GM23248 (cell line): ENCODE measurements around the gene AKAP10. TPM values are rescaled to one million over a fixed set of nuclear protein-coding genes. Genes with fewer than 3 reads are reported as not detected.

Experiments used
- DNase-seq: peaks from one replicate; pipeline ENCODE4 v3.0.0-alpha.2; 2015
- H2AFZ ChIP-seq: fragments of 200-600 bp; sonication (generic); 2 replicates; pipeline ENCODE4 v1.6.1; 2016; ENCODE audit warnings: antibody characterized with exemption
- H3F3A ChIP-seq: fragments of 200-600 bp; sonication (generic); 2 replicates; pipeline ENCODE4 v1.6.1; 2016; ENCODE audit warnings: mild to moderate bottlenecking, antibody characterized with exemption, mixed run types; ENCODE audit not compliant: insufficient read depth
- H3K27ac ChIP-seq: fragments of 200-600 bp; sonication (generic); 2 replicates; pipeline ENCODE4 v1.5.1; 2016; ENCODE audit warnings: mild to moderate bottlenecking
- H3K27me3 ChIP-seq: fragments of 200-600 bp; sonication (generic); replicated peaks from 2 replicates; pipeline ENCODE4 v1.6.1; 2016; ENCODE audit warnings: mild to moderate bottlenecking; ENCODE audit not compliant: insufficient read depth
- H3K36me3 ChIP-seq: fragments of 200-600 bp; sonication (generic); 2 replicates; pipeline ENCODE4 v1.6.1; 2016; ENCODE audit warnings: low read depth, mild to moderate bottlenecking
- H3K4me1 ChIP-seq: fragments of 200-600 bp; sonication (generic); 2 replicates; pipeline ENCODE4 v1.6.1; 2016; ENCODE audit warnings: mild to moderate bottlenecking; ENCODE audit not compliant: insufficient read depth
- H3K4me2 ChIP-seq: fragments of 200-600 bp; sonication (generic); one replicate; pipeline ENCODE4 v1.6.1; 2016; ENCODE audit warnings: mild to moderate bottlenecking; ENCODE audit not compliant: unreplicated experiment
- H3K4me3 ChIP-seq: fragments of 200-600 bp; sonication (generic); 2 replicates; pipeline ENCODE4 v1.5.1; 2016; ENCODE audit warnings: mild to moderate bottlenecking
- H3K79me2 ChIP-seq: fragments of 200-600 bp; sonication (generic); 2 replicates; pipeline ENCODE4 v1.6.1; 2016; ENCODE audit warnings: mild to moderate bottlenecking; ENCODE audit not compliant: insufficient read depth
- H3K9ac ChIP-seq: fragments of 200-600 bp; sonication (generic); 2 replicates; pipeline ENCODE4 v1.6.1; 2016; ENCODE audit warnings: mild to moderate bottlenecking
- H3K9me2 ChIP-seq: fragments of 200-600 bp; sonication (generic); 2 replicates; pipeline ENCODE4 v1.6.1; 2016; ENCODE audit warnings: mixed run types, mild to moderate bottlenecking, moderate library complexity; ENCODE audit not compliant: insufficient read depth
- H3K9me3 ChIP-seq: fragments of 200-600 bp; sonication (generic); one replicate; pipeline ENCODE4 v1.6.1; 2017; ENCODE audit warnings: low read depth
- H4K20me1 ChIP-seq: fragments of 200-600 bp; sonication (generic); 2 replicates; pipeline ENCODE4 v1.6.0; 2016; ENCODE audit not compliant: insufficient read depth
- EZH2 ChIP-seq: fragments of 200-600 bp; sonication (generic); IDR thresholded peaks from 2 replicates; pipeline ENCODE4 v1.6.1; 2018; ENCODE audit warnings: antibody characterized with exemption, mild to moderate bottlenecking; ENCODE audit not compliant: insufficient read depth, poor library complexity, severe bottlenecking
- EZH2phosphoT487 ChIP-seq: fragments of 200-600 bp; sonication (generic); IDR thresholded peaks from 2 replicates; pipeline ENCODE4 v1.6.1; 2018; ENCODE audit warnings: antibody characterized with exemption, moderate library complexity, mild to moderate bottlenecking, low read depth; ENCODE audit not compliant: insufficient read depth
- WGBS, 2 experiments: methylation state at CpG; one replicate each; pipeline ENCODE4 v1.1.6; 2015 to 2017; ENCODE audit warnings: low lambda C conversion rate in 2 of 2, low coverage in 1 of 2; ENCODE audit errors: missing lambda C conversion rate in 2 of 2; 5-methylcytosine and 5-hydroxymethylcytosine counted together
- in situ Hi-C: fragments of 300-500 bp; cut with MboI; formaldehyde crosslinking; loops from 2 replicates; pipeline ENCODE4 v1.15.0; 2020
- polyA plus RNA-seq: library from polyadenylated mRNA; unstranded; fragments of >200 nt; fragmentation: Nextera tagmentation; extraction: Ambion mirVana; gene quantifications from 2 replicates; pipeline ENCODE4 v1.2.1, GENCODE V29; 2016
- total RNA-seq: library from RNA; depleted of rRNA; stranded (reverse); fragments of >200 nt; shearing (Covaris generic); gene quantifications from 2 replicates; pipeline ENCODE4 v1.2.3, GENCODE V29; 2014

The AKAP10 gene
- total and polyA plus RNA-seq, 2 experiments from 2014 or later, result 18.0 to 26.5 TPM

GRCh38 chr17:19948116-19948943, 29.3 kb downstream of the AKAP10 start:
- TF ChIP-seq EZH2phosphoT487 (no peak), EZH2 (no peak)
- Histone ChIP-seq H3K9me3 (no peaks in the 10 kb centered on the region), H3K4me3 (no peak overlapping the region), H4K20me1 (peaks cover 6% of the 10 kb centered on the region; the same call in 1 of the 2 replicates), H3F3A (no peaks in the 10 kb centered on the region), H3K36me3 (peaks cover 18% of the 10 kb centered on the region; the same call in 1 of the 2 replicates), H3K9ac (no peak overlapping the region), H3K27ac (no peak overlapping the region), H2AFZ (no peak overlapping the region), H3K4me2 (no peak overlapping the region), H3K79me2 (peaks cover 91% of the 10 kb centered on the region), H3K4me1 (no peaks in the 10 kb centered on the region), H3K9me2 (no peaks in the 10 kb centered on the region), H3K27me3 (no peaks in the 10 kb centered on the region)
- no peak for DNase-seq
- WGBS, 2 experiments, result 82 to 83% methylated on average over 10 of the region's 10 CpGs
- in situ Hi-C loops, result no loop called here

GRCh38 chr17:19946921-19947320, 30.7 kb downstream of the AKAP10 start:
- no peak overlapping the region for H3K9ac ChIP-seq
- no peak for TF ChIP-seq EZH2
- TF ChIP-seq EZH2phosphoT487, result no peak
- H3K27ac ChIP-seq, result no peak overlapping the region
- no peaks in the 10 kb centered on the region for H3K9me3 ChIP-seq
- H3K4me1 ChIP-seq, result no peaks in the 10 kb centered on the region
- no peak overlapping the region for H3K4me3 ChIP-seq
- peaks cover 18% of the 10 kb centered on the region; the same call in 1 of the 2 replicates for H3K36me3 ChIP-seq
- H3K4me2 ChIP-seq, result no peak overlapping the region
- no peak for DNase-seq
- H2AFZ ChIP-seq, result no peak overlapping the region
- 95 to 96% methylated on average over 14 to 19 of the region's 20 CpGs for WGBS, 2 experiments
- H3K9me2 ChIP-seq, result no peaks in the 10 kb centered on the region
- peaks cover 91% of the 10 kb centered on the region for H3K79me2 ChIP-seq
- H3F3A ChIP-seq, result peaks cover 3% of the 10 kb centered on the region; the same call in 1 of the 2 replicates
- in situ Hi-C loops, result no loop called here
- no peaks in the 10 kb centered on the region for H3K27me3 ChIP-seq
- H4K20me1 ChIP-seq, result peaks cover 6% of the 10 kb centered on the region

- H3K27ac ChIP-seq, result no peak overlapping the region
- WGBS, 2 experiments, result 81% methylated on average over 2 of the region's 2 CpGs
These were observed 32.5 kb downstream of the AKAP10 start for GRCh38 chr17:19945009-19945626.

GRCh38 chr17:19943599-19943998, 34.0 kb downstream of the AKAP10 start:
- no peaks in the 10 kb centered on the region for H3K9me3 ChIP-seq
- peaks cover 13% of the 10 kb centered on the region for H4K20me1 ChIP-seq

More at GRCh38 chr17:19945009-19945626, 32.5 kb downstream of the AKAP10 start:
- Histone ChIP-seq H3K9me2 (no peaks in the 10 kb centered on the region), H3K4me3 (no peak overlapping the region), H3K27me3 (no peaks in the 10 kb centered on the region), H3K4me1 (peaks cover 16% of the 10 kb centered on the region), H3K9me3 (no peaks in the 10 kb centered on the region), H4K20me1 (peaks cover 13% of the 10 kb centered on the region), H3K9ac (no peak overlapping the region), H3K4me2 (no peak overlapping the region), H3F3A (peaks cover 21% of the 10 kb centered on the region), H3K79me2 (peaks cover 83% of the 10 kb centered on the region), H2AFZ (no peak overlapping the region), H3K36me3 (peaks cover 19% of the 10 kb centered on the region)
- no peak for DNase-seq
- in situ Hi-C loops, result no loop called here
- TF ChIP-seq EZH2 (no peak), EZH2phosphoT487 (no peak)

More at GRCh38 chr17:19943599-19943998, 34.0 kb downstream of the AKAP10 start:
- Histone ChIP-seq H2AFZ (no peak overlapping the region), H3F3A (peaks cover 26% of the 10 kb centered on the region), H3K4me2 (no peak overlapping the region), H3K9ac (no peak overlapping the region), H3K36me3 (peaks cover 29% of the 10 kb centered on the region), H3K9me2 (no peaks in the 10 kb centered on the region), H3K4me3 (no peak overlapping the region), H3K79me2 (peaks cover 79% of the 10 kb centered on the region), H3K4me1 (peaks cover 19% of the 10 kb centered on the region), H3K27me3 (no peaks in the 10 kb centered on the region), H3K27ac (no peak overlapping the region)
- no peak for DNase-seq
- no peak for TF ChIP-seq EZH2
- no peak for TF ChIP-seq EZH2phosphoT487
- in situ Hi-C loops, result no loop called here
